A673 (cell line): ENCODE measurements around the gene DGCR8. TPM values are rescaled to one million over a fixed set of nuclear protein-coding genes. Genes with fewer than 3 reads are reported as not detected.

Experiments used
- BruUV-seq: library from RNA; stranded (reverse); fragments of 400-500 nt; replicated peaks from 2 replicates; lab custom pipeline; 2021; lab: Mats Ljungman, UMichigan
- CTCF ChIA-PET: fragments of 300-600 bp; sonication (Branson Sonifier 250); formaldehyde crosslinking; loops from one replicate; lab custom pipeline; 2022; ENCODE audit warnings: antibody characterized with exemption; lab: Charles Lee
- POLR2A ChIA-PET: fragments of 300-600 bp; sonication (Branson Sonifier 250); formaldehyde crosslinking; loops from one replicate; lab custom pipeline; 2022; ENCODE audit warnings: antibody characterized with exemption; ENCODE audit not compliant: low non-redundant PET; lab: Charles Lee
- DNase-seq: peaks from one replicate; pipeline ENCODE4 v3.0.0-alpha.2; 2015; ENCODE audit warnings: low spot score
- H3K27ac ChIP-seq: fragments of 200-600 bp; sonication (generic); 2 replicates; pipeline ENCODE4 v1.5.1; 2016; ENCODE audit warnings: mixed run types, low read depth, mild to moderate bottlenecking, mixed read lengths, antibody characterized with exemption, low read length; ENCODE audit not compliant: poor library complexity, severe bottlenecking
- H3K27me3 ChIP-seq: fragments of 200-600 bp; sonication (generic); replicated peaks from 2 replicates; pipeline ENCODE4 v1.6.1; 2017; ENCODE audit warnings: mixed run types, low read depth, mild to moderate bottlenecking, mixed read lengths, antibody characterized with exemption, low read length; ENCODE audit not compliant: insufficient read depth, poor library complexity
- H3K36me3 ChIP-seq: fragments of 200-600 bp; sonication (generic); 2 replicates; pipeline ENCODE4 v1.6.1; 2016; ENCODE audit warnings: mixed run types, mild to moderate bottlenecking, mixed read lengths, antibody characterized with exemption, low read length; ENCODE audit not compliant: insufficient read depth, poor library complexity, severe bottlenecking
- H3K4me1 ChIP-seq: fragments of 200-600 bp; sonication (generic); 2 replicates; pipeline ENCODE4 v1.6.1; 2017; ENCODE audit warnings: mixed run types, mild to moderate bottlenecking, mixed read lengths, antibody characterized with exemption, low read length; ENCODE audit not compliant: insufficient read depth, poor library complexity, severe bottlenecking
- H3K4me3 ChIP-seq: fragments of 200-600 bp; sonication (generic); 2 replicates; pipeline ENCODE4 v1.5.1; 2016; ENCODE audit warnings: low read depth, mixed run types, mild to moderate bottlenecking, mixed read lengths, low read length; ENCODE audit not compliant: poor library complexity, severe bottlenecking
- H3K9me3 ChIP-seq: fragments of 200-600 bp; sonication (generic); 2 replicates; pipeline ENCODE4 v1.6.1; 2016; ENCODE audit warnings: mixed run types, low read depth, mild to moderate bottlenecking, mixed read lengths, antibody characterized with exemption, low read length; ENCODE audit not compliant: poor library complexity, severe bottlenecking
- CTCF ChIP-seq: fragments of 300-800, 200-600 bp; sonication (generic); conservative IDR thresholded peaks from 2 replicates; pipeline ENCODE4 v1.5.1; 2017; ENCODE audit warnings: low read depth, mild to moderate bottlenecking, antibody characterized with exemption, low read length, moderate library complexity, mixed read lengths
- EZH2 ChIP-seq: fragments of 200-600 bp; sonication (generic); IDR thresholded peaks from 2 replicates; pipeline ENCODE4 v1.6.1; 2017; ENCODE audit warnings: borderline replicate concordance, low read depth, mild to moderate bottlenecking, mixed read lengths, antibody characterized with exemption, low read length; ENCODE audit not compliant: poor library complexity, severe bottlenecking
- intact Hi-C: fragments of 100-400 bp; cut with micrococcal nuclease; formaldehyde crosslinking; loops from one replicate; pipeline ENCODE4 v1.10.0; 2022; ENCODE audit not compliant: unreplicated experiment
- total RNA-seq: library from RNA; stranded (reverse); gene quantifications from 2 replicates; pipeline ENCODE4 v1.2.3, GENCODE V29; 2021

DGCR8 gene
- total RNA-seq, 1 experiment from 2014 or later, result 63.2 TPM

- CTCF ChIA-PET, result interaction anchor here (0.6 kb wide), 1 partner anchor 129 kb away, joined by 6 read pairs; no protein-coding TSS in a partner anchor
- no peak for DNase-seq
- H3K27ac ChIP-seq, result no peak overlapping the region
- no peaks in the 10 kb centered on the region for H3K27me3 ChIP-seq
- TF ChIP-seq CTCF (no peak), EZH2 (no peak)
- POLR2A ChIA-PET, result interaction anchor here (0.7 kb wide), 1 partner anchor 59 kb away, joined by 3 read pairs; no protein-coding TSS in a partner anchor
- intact Hi-C loops, result no loop called here
- no peaks in the 10 kb centered on the region for H3K4me1 ChIP-seq
- peaks cover 100% of the 10 kb centered on the region for H3K36me3 ChIP-seq
- H3K9me3 ChIP-seq, result no peaks in the 10 kb centered on the region
- no TSS peak for BruUV-seq
- no peak overlapping the region for H3K4me3 ChIP-seq
Observed at GRCh38 chr22:20091690-20092476, 11.8 kb downstream of the DGCR8 start.

- Histone ChIP-seq H3K27me3 (no peaks in the 10 kb centered on the region), H3K4me3 (no peak overlapping the region), H3K9me3 (no peaks in the 10 kb centered on the region), H3K4me1 (no peaks in the 10 kb centered on the region), H3K27ac (no peak overlapping the region), H3K36me3 (peaks cover 100% of the 10 kb centered on the region)
- intact Hi-C loops, result no loop called here
- no peak for DNase-seq
- CTCF ChIA-PET, result no interaction called here
- POLR2A ChIA-PET, result no interaction called here
- no TSS peak for BruUV-seq
- TF ChIP-seq CTCF (no peak), EZH2 (no peak)
Observed at GRCh38 chr22:20092477-20092854, 12.4 kb downstream of the DGCR8 start.

- no peak for DNase-seq
- CTCF ChIA-PET, result no interaction called here
- Histone ChIP-seq H3K4me1 (no peaks in the 10 kb centered on the region), H3K27me3 (no peaks in the 10 kb centered on the region), H3K4me3 (no peak overlapping the region), H3K27ac (no peak overlapping the region), H3K36me3 (peaks cover 99% of the 10 kb centered on the region), H3K9me3 (no peaks in the 10 kb centered on the region)
- TF ChIP-seq EZH2 (no peak), CTCF (no peak)
- POLR2A ChIA-PET, result no interaction called here
- BruUV-seq, result no TSS peak
- intact Hi-C loops, result no loop called here
Observed at GRCh38 chr22:20093418-20094196, 13.6 kb downstream of the DGCR8 start.
